Activated CD8-positive, alpha-beta memory T cell treated with anti-CD3 and anti-CD28 coated beads for 24 hours (primary cell): Measurements from ENCODE around the gene AZU1.
"Not testable (repeated sequence)": the region's sequence is repeated elsewhere in the genome, so short reads cannot be mapped to it uniquely, and the experiment has no call there.

Experiments
- DNase-seq: peaks from one replicate; pipeline ENCODE4 v3.0.0-alpha.2; 2020

The AZU1 gene

DNA sequence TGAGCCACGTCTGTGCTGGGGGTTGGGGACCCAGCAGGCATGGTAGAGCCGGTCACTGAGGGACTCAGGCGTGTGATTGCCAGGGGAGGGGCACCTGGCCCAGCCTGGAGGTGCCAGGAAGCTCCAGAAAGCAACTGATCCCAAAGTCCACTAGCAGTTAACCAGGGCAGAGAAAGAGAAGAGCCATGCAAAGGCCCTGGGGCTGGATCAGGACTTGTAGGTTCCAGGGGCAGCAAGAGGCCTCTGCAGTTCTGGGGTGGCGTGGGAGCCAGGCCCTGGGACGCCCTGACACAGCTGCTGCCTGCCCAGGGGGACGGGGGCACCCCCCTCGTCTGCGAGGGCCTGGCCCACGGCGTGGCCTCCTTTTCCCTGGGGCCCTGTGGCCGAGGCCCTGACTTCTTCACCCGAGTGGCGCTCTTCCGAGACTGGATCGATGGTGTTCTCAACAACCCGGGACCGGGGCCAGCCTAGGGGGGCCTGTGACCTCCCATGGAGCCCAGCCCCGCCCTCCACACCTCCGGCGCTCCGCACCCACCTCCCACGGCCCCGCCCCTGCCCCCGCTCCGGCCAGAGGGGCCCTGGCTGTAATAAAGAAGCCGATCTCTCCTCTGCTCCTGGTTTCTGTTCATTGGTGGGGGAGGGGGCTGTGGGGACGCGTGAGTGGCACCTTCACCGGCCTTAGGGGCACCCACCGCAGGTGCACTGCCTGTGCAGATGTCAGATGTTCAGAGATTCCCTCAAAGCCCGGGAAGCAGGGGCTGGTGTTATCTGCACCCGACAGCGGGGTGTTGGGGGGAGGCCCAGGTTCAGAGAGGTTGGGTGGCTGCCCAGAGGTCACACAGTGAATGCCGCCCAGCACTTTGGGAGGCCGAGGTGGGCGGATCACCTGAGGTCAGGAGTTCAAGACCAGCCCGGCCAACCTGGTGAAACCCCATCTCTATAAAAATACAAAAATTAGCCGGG, 4.1 kb downstream of the AZU1 start:
- no peak for DNase-seq

DNA sequence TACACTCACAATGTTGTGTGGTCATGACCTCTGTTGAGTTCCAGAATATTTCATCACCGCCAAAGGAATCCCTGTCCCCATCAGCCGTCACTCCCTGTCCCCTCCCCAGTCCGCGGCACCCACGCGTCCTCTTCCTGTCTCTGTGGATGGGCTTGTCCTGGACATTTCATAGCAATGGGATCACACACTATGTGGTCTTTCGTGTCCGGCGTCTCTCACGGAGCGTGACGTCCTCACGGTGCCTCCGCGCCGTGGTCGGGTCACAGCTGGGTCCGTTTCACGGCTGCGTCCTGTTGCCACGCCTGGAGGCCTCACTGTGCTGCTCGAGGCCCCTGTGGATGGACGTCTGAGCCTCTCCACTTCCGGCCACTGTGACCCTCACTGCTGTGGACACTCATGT, 6.6 kb downstream of the AZU1 start:
- DNase-seq = no peak

DNA sequence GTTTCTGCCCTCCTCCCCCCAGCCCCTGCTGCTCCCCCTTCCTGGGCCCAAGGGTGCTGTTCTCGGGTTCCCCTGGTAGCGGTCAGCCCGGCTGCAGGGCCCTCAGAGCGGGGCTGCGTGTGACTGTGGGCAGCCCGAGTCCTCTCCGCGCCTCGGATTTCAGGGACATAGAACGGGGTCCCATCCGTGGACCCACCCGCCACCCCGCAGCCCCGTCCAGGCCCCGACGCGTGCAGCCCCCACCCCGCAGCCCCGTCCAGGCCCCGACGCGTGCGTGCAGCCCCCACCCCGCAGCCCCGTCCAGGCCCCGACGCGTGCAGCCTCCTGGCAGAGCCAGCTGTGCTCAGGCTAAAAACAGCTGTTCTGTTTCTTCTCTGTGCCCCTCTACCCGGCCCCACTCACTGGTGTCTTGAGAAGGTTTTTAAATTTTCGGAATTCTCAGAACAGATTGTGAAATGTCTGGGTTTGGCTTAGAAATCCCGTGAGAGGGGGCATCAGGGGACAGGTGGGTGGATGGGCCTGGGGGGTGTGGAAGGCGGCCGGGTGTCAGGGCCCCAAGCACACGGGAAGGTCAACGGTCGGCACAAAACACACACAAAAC, 7.7 kb downstream of the AZU1 start:
- no peak for DNase-seq

- DNase-seq = no peak
These were observed 13.0 kb downstream of the AZU1 start, which contains the start of gene PRTN3 for GRCh38 chr19:840519-841206. Gene PRTN3, plus strand, starts transcription at chr19:840999. Its CDS starts 10 bp downstream, at chr19:841009.

- DNase-seq = not testable (repeated sequence)
These were observed 15.2 kb downstream of the AZU1 start for GRCh38 chr19:842802-843179.

- DNase-seq = no peak
These were observed 15.7 kb downstream of the AZU1 start for GRCh38 chr19:843180-843835.

DNA sequence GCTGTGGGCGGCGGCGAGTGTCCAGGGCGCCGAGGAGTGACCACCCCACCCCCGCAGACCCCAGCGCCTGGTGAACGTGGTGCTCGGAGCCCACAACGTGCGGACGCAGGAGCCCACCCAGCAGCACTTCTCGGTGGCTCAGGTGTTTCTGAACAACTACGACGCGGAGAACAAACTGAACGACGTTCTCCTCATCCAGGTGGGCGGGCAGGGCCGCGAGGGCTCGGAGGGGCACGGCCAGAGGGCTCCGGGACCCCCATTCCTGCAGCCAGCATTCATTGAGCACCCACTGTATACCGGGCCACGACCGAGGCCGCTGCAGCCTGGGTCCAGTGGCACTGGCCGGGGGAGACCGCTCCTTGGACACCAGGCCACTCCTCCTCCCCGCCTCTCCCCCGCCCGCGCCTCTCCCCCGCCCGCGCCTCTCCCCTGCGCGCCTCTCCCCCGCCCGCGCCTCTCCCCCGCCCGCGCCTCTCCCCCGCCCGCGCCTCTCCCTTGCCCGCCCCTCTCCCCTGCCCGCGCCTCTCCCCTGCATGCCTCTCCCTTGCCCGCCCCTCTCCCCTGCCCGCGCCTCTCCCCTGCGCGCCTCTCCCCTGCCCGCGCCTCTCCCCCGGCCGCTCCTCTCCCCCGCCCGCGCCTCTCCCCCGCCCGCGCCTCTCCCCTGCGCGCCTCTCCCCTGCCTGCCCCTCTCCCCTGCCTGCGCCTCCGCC, 16.4 kb downstream of the AZU1 start:
- DNase-seq = no peak

DNA sequence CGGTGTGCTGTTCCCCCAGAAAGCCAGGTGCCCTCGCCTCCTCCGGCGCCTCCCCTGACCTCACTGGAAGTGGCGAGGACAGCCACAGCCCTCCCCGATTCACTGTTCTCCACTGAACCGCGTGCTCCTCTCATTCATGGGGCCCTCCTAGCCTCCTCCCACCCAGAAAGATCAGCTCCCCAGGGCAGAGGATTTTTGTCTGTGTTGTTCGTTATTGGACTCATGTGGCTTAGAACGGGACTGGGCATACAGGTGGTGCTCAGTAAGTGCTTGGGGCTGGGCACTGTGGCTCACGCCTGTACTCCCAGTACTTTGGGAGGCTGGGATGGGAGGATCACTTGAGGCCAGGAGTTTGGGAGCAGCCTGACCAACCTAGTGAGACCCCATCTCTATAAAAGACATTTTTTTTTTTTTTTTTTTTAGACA, 16.9 kb downstream of the AZU1 start:
- no peak for DNase-seq

DNA sequence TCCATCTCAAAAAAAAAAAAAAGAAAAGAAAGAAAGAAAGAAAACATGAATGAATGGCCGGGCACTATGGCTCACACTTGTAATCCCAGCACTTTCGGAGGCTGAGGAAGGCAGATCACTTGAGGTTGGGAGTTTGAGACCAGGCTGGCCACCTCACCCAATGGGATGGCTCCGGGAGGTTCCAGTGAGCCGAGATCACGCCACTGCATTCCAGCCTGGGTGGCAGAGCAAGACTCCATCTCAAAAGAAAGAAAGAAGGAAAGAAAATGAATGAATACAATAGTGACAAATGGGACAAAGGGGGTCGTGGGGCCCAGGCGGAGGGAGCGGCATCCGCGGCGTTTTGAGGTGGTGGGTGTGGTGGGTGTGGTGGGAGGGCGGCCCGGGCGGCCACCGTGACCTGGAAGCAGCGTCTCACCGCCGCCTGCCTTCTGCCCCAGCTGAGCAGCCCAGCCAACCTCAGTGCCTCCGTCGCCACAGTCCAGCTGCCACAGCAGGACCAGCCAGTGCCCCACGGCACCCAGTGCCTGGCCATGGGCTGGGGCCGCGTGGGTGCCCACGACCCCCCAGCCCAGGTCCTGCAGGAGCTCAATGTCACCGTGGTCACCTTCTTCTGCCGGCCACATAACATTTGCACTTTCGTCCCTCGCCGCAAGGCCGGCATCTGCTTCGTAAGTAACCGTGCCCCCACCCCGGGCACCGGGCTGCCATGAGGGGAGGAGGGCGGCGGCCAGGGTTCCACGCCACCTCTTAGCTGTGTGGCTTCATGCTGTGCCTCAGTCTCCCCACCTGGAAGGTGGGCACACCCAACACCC, 18.3 kb downstream of the AZU1 start:
- no peak for DNase-seq

DNA sequence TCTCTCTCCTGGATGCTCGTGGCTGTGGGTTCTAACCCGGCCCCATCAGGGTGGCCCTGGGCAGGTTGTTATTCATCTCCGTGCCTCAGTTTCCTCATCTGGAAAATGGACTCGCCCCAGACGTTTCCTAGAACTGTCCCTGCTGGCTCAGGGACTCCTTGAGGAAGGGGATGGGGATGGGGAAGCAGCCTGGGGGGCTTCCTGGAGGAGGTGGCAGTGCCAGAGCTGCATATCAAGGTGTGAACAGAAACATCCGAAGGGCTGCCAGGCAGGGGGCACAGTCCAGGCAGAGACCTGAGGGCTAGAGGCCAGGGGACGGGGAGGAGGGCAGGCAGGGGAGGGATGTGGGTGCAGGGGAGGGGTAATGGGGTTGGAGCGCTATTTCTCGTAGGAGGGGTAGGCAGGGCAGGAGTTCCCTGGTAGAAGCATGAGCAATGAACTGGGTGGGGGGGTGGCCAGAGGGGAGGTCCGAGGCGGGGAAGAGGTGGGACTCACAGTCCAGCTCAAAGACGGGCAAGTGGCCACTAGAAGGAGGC, 20.8 kb downstream of the AZU1 start:
- DNase-seq = no peak

DNA sequence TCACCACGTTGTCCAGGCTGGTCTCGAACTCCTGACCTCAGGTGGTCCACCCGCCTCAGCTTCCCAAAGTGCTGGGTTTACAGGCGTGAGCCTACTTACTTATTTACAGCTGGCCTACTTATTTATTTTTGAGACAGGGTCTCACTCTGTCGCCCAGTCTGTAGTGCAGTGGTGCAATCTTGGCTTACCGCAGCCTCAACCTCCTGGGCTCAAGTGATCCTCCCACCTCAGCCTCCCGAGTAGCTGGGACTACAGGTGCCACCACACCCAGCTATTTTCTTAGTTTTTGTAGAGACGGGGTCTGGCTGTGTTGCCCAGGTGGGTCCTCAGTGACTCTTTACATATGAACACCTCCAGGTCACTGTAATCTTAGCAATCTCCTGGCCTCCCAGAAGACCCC, 21.6 kb downstream of the AZU1 start:
- DNase-seq = not testable (repeated sequence)

- DNase-seq = no peak
These were observed 22.8 kb downstream of the AZU1 start for GRCh38 chr19:850221-850978.

DNA sequence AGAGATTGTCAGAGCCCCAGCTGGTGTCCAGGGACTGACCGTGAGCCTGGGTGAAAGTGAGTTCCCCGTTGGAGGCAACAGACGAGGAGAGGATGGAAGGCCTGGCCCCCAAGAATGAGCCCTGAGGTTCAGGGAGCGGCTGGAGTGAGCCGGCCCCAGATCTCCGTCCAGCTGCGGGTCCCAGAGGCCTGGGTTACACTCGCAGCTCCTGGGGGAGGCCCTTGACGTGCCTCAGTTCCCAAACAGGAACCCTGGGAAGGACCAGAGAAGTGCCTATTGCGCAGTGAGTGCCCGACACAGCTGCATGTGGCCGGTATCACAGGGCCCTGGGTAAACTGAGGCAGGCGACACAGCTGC, 23.3 kb downstream of the AZU1 start:
- DNase-seq = no peak

DNA sequence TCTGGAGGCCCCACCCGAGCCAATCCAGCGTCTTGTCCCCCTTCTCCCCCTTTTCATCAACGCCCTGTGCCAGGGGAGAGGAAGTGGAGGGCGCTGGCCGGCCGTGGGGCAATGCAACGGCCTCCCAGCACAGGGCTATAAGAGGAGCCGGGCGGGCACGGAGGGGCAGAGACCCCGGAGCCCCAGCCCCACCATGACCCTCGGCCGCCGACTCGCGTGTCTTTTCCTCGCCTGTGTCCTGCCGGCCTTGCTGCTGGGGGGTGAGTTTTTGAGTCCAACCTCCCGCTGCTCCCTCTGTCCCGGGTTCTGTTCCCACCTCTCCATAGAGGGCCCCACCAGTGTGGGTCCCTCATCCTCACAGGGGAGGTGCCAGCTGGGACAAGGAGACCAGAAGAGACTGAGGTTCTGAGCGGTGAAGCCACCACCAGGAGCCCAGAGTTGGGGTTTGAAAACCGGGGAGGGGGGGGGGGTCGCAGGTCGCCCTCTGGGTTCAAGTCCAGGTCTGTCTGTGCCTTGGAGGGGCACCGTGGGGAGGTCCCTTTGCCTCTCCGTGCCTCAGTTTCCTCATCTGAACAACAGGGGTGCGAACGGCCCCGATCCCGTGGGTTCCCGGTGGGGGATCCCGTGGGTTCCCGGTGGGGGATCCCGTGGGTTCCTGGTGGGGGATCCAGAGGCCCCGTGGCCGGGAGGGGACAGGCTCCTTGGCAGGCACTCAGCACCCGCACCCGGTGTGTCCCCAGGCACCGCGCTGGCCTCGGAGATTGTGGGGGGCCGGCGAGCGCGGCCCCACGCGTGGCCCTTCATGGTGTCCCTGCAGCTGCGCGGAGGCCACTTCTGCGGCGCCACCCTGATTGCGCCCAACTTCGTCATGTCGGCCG, 24.7 kb downstream of the AZU1 start, which contains the start of gene ELANE:
Gene ELANE (plus strand): TSS at position 168 of the 878 bp plus-strand sequence. CDS start 26 bp downstream, at position 194.
- no peak for DNase-seq

DNA sequence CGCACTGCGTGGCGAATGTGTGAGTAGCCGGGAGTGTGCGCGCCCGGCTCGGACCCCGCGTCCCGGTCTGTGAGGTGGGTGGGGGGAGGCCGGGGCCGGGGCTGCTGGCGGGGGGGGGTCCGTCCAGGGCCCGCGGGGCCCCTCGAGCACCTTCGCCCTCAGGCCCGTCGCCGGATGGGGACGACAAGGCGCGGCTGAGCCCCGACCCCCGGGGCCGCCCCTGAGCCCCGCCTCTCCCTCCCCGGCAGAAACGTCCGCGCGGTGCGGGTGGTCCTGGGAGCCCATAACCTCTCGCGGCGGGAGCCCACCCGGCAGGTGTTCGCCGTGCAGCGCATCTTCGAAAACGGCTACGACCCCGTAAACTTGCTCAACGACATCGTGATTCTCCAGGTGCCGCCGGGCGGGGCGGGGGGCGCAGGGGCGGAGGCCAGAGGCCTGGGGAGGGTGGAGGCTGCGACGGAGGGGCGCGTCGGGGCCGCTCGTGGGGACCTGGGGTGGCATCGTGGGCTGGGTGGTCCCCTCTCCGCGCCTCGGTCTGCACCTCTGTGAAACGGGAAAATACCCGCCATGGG, 25.5 kb downstream of the AZU1 start:
- DNase-seq = no peak

GRCh38 chr19:853614-854220, 26.1 kb downstream of the AZU1 start:
- DNase-seq = not testable (repeated sequence)

GRCh38 chr19:854549-854948, 26.9 kb downstream of the AZU1 start:
- DNase-seq = no peak

DNA sequence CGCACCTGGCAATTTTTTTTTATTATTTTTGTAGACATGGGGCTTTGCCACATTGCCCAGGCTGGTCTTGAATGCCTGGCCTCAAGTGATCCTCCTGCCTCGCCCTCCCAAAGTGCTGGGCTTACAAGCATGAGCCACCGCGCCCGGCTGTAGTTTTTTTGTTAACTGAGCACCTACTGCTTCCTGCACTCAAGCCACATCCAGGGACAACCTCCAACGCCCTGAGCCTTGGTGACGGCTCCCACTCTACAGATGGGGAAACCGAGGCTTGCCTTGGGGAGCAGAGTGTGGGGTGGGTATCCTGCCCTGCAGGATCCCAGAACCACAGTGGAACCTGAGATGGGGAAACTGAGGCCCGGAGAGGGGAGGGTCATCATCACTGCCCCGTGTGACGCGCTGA, 27.5 kb downstream of the AZU1 start:
- no peak for DNase-seq
